Stimulated activated CD4-positive, alpha-beta T cell treated with anti-CD3 and anti-CD28 coated beads, Interleukin-12 subunit alpha, Interleukin-12 subunit beta, amount 100 ng/mL, for 24 hours (primary cell): ENCODE data around the gene PAWR.
"Not testable (repeated sequence)": the region's sequence is repeated elsewhere in the genome, so short reads cannot be mapped to it uniquely, and the experiment has no call there.

ENCODE experiments used
- DNase-seq, 2 experiments: peaks; one replicate each; pipeline ENCODE4 v3.0.0-alpha.2; 2020; ENCODE audit warnings: low read depth in 2 of 2

The PAWR gene

DNA sequence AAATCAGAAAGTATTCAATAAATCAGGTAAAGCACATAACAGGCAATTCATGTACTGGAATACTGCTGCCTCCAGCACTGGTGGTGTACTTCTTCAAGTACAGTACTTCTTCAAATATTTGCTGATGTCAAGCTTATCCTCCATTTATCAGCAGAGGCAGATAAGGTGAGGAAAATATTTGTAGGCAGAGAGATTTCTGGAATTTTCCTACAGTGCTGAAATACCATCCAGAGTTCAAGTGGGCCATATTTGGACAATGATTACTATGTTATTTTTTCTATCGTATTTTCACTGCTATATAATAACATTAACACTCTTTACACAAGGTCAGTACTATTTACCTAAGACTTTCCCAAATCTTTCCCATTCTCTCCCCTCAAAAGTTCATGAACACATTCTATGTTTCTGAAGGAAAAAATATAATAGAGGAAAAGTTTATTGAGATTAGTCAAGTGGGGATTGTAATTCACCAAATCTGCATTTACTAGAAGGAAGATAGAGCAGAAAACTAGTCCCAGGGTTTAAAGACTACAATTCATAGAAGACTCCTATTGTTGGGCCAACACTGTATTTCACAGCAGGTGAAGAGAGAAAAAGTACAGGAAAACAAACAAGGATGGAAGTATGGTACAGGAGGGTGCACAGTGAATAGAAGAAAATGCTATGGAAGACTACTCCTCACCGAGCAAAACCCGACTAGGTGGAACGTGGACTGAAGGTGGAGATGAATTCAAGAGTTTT lies 141.1 kb downstream of the PAWR start:
- no peak for DNase-seq

DNA sequence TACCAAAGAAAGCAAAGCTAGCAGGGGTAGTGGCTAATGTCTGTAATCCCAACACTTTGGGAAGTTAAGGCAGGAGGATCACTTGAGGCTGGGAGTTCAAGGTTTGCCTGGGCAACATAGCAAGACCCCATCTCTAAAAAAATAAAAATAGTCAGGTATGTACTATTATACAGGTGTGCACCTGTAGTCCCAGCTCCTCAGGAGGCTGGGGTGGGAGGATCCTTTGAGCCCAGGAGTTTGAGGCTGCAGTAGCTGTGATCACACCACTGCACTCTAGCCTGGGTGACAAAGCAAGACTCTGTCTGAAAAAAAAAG lies 142.2 kb downstream of the PAWR start:
- no peak for DNase-seq

DNA sequence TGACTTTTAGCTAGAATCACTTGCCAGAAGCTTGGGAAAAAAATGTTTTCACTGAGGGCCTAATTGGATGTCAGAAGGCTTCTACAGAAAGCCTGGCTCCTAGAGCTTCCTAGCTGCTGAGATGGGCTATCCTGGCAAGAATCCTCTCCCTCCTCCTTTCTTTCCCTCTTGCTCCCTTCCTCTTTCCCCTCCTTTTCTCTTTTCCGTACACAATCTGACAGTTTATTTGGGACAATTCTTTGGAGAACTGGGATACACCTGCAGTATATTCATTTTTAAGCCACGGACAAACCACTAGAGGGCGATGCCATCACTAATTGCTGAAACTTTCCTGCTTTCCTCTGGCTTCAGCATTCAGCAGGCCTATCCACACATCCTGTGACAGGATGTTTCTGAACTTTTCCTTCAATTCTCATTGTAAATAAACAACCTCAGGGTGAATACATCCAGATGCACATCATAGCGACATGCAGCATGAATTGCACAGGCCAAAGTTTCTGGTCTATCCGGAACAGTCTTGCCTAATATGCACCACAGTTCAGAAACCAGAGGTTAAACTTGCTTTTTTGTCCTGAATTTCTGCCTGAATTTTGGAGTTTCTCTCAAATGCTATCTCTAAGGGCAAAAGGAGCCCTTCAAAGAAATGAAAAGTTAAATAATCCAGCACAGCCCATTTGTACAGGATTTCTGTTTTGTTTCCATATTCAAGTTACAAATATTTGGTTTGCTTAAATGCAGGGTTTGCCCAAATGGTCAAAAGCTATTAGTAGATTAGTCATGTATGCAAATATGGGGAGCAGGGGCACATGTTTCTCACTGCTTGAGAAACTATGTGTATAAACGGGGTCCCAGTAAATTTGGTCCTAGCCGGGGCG lies 142.8 kb downstream of the PAWR start:
- no peak for DNase-seq

DNA sequence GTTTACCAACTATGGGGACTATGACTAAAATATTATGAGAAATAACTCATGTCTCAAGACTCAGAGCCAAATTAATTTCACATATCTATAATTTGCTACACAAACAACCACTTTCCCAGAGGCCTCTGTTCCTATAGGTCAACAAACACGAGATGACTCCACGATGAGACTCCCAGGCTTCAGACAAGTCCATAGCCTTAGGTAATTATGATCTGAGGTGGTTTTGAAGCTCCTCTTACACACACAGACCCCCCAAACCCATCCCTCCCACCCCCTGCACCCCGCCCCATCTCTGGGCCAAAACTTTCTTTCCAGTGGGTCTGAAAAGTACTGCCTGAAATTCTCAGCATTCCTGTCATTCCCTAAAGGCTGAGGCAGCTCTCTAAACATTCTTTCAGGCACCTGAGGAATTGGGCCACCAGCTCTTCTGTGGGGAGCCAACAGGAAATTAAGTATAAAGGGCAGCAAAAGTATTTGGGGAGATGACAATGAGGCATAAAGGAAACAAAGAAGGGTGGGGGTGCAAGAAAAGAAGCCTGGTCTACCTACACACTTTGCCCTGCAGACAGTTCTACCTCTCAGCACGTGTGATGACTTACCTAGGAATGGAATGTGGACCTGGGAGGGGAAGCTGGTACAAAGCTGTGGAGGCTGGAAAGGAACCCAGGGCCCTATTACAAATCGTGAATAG lies 143.6 kb downstream of the PAWR start:
- DNase-seq = no peak

DNA sequence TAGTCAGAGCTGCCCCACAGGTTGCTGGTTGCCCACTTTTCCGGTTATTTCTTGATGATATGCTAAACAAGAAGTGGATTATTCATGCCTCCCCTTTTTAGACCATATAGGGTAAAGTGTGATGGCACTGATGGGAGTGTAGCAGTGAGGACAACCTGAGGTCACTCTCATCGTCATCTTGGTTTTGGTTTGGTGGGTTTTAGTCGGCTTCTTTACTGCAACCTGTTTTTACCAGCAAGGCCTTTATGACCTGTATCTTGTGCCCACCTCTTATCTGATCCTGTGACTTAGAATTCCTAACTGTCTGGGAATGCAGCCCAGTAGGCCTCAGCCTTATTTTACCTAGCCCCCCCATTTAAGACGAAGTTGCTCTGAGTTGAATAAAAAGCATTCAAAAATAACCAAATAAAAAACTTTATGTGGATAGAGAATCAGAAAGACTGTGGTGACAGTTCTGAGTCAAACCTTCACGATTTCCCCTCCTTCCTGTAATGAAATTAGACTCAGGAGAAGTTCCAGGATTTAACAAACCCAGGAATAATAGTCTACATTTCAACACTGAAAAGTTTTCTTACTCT lies 144.2 kb downstream of the PAWR start:
- no peak for DNase-seq

DNA sequence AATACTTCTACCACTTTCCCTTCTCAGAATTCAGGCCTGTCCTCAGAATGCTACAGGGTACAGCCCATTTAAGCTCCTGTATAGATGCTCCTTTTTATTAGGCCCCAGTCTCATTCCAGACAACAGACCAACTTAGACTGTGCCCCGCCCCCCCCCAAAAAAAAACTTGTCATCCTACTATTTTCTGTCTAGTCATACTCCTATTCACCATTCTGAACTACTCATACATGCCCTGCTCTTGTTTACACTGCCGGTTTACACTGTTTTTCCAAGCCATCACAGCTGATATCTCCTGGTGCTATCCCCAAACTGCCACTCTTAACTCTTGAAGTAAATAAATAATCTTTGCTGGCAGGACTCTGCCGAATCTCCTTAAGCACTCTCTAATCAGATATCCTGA lies 146.3 kb downstream of the PAWR start:
- not testable (repeated sequence) for DNase-seq

DNA sequence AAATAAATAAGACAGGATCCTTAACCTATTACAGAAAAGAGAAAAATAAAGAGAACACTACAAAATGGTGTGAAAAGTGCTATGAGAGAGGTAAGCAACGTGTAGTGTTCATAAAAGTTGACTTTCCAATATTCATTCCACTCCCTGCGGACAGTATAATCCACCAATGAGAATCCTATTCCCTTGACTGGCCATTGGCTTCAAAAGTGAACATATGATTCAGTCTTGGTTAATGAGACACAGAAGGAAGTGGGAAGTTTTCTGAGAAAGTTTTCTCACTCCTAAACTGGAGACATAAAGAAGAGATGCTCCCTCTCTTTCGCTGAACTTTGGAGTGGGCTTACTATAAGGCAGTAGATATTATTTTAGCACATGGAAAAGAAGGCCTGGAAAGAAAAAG lies 153.1 kb downstream of the PAWR start:
- DNase-seq = no peak

DNA sequence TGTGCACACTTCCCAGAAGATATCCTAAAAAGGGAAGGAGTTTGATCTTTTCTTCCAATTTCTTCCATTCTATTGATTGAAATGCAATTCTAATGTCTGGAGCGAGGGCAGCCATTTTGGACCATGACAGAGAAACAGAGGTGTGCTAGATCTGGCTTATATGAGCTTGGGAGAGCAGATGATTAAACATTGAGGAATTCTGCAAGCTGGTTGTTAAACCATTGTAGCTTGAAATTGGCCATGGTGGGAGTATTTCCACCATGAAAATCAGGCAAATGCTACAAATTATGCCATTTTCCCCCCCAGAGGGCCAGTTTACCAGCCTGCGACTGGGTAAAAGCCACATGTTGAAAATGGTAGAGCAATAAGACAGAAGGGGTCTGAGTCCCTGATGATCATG lies 155.0 kb downstream of the PAWR start:
- no peak for DNase-seq
